WTC11 (cell line): ENCODE results near the gene CSRP3. TPM values are rescaled to one million over a fixed set of nuclear protein-coding genes. Genes with fewer than 3 reads are reported as not detected.

Experiments
- ATAC-seq: fragments of 200-7000 bp; cut with Tn5 transposase; 2 replicates; pipeline ENCODE4 v1.10.0; 2021; ENCODE audit warnings: mild to moderate bottlenecking, moderate library complexity
- CTCF ChIA-PET: fragments of 300-600 bp; sonication (Branson Sonifier 250); formaldehyde crosslinking; loops from one replicate; lab custom pipeline; 2021; ENCODE audit warnings: antibody characterized with exemption; lab: Charles Lee
- POLR2A ChIA-PET: fragments of 350-600 bp; sonication (Branson Sonifier 250); formaldehyde crosslinking; loops from one replicate; lab custom pipeline; 2021; ENCODE audit warnings: antibody characterized with exemption; lab: Charles Lee
- DNase-seq: peaks from one replicate; pipeline ENCODE4 v3.0.0; 2021; ENCODE audit warnings: low spot score
- H3K27ac Mint-ChIP-seq: 2 replicates; pipeline ENCODE4 v1.8.0; 2021; ENCODE audit warnings: mixed read lengths
- H3K27me3 Mint-ChIP-seq: 2 replicates; pipeline ENCODE4 v1.8.0; 2021; ENCODE audit warnings: low read depth, mild to moderate bottlenecking, moderate library complexity, mixed read lengths
- H3K36me3 Mint-ChIP-seq: 2 replicates; pipeline ENCODE4 v1.8.0; 2021; ENCODE audit warnings: mixed read lengths
- H3K4me1 Mint-ChIP-seq: 2 replicates; pipeline ENCODE4 v1.8.0; 2022; ENCODE audit warnings: mixed read lengths
- H3K4me3 Mint-ChIP-seq: 2 replicates; pipeline ENCODE4 v1.8.0; 2021; ENCODE audit warnings: mild to moderate bottlenecking, moderate library complexity, mixed read lengths
- H3K9me3 Mint-ChIP-seq: 2 replicates; pipeline ENCODE4 v1.8.0; 2021; ENCODE audit warnings: mixed read lengths
- ATF6 ChIP-seq: sonication (generic); formaldehyde crosslinking; IDR thresholded peaks from 2 replicates; pipeline ENCODE4 v1.8.1; 2023; ENCODE audit warnings: mild to moderate bottlenecking, missing genetic modification reagents
- CREM ChIP-seq: sonication (generic); formaldehyde crosslinking; IDR thresholded peaks from 2 replicates; pipeline ENCODE4 v1.8.1; 2022; ENCODE audit warnings: mild to moderate bottlenecking, missing genetic modification reagents, moderate library complexity
- E2F1 ChIP-seq: sonication (generic); formaldehyde crosslinking; IDR thresholded peaks from 2 replicates; pipeline ENCODE4 v1.8.0; 2022; ENCODE audit warnings: mild to moderate bottlenecking, missing genetic modification reagents
- GTF2I ChIP-seq: fragments of 250-450 bp; sonication (Bioruptor Pico); conservative IDR thresholded peaks from 2 replicates; pipeline ENCODE4 v1.4.0; 2021; ENCODE audit warnings: mild to moderate bottlenecking
- IRF1 ChIP-seq: sonication (generic); formaldehyde crosslinking; IDR thresholded peaks from 2 replicates; pipeline ENCODE4 v1.8.0; 2023; ENCODE audit warnings: missing genetic modification reagents
- JUN ChIP-seq: sonication (generic); formaldehyde crosslinking; IDR thresholded peaks from 2 replicates; pipeline ENCODE4 v1.8.0; 2023; ENCODE audit warnings: mild to moderate bottlenecking, missing genetic modification reagents
- MAX ChIP-seq: sonication (generic); formaldehyde crosslinking; IDR thresholded peaks from 2 replicates; pipeline ENCODE4 v1.8.0; 2022; ENCODE audit warnings: mild to moderate bottlenecking, missing genetic modification reagents
- NFATC4 ChIP-seq: fragments of 250-450 bp; sonication (Bioruptor Pico); IDR thresholded peaks from 2 replicates; pipeline ENCODE4 v1.9.0; 2021; ENCODE audit warnings: mild to moderate bottlenecking
- NR1H2 ChIP-seq: sonication (generic); formaldehyde crosslinking; IDR thresholded peaks from 2 replicates; pipeline ENCODE4 v1.9.0; 2021; ENCODE audit warnings: mild to moderate bottlenecking, moderate library complexity, missing genetic modification reagents
- TCF7 ChIP-seq: sonication (generic); formaldehyde crosslinking; IDR thresholded peaks from 2 replicates; pipeline ENCODE4 v1.8.0; 2022; ENCODE audit warnings: mild to moderate bottlenecking, low read depth, missing genetic modification reagents, moderate library complexity
- ZBTB21 ChIP-seq: sonication (generic); formaldehyde crosslinking; IDR thresholded peaks from 2 replicates; pipeline ENCODE4 v1.8.1; 2023; ENCODE audit warnings: mild to moderate bottlenecking, missing genetic modification reagents, borderline replicate concordance
- ZNF219 ChIP-seq: sonication (generic); formaldehyde crosslinking; IDR thresholded peaks from 2 replicates; pipeline ENCODE4 v1.8.0; 2023; ENCODE audit warnings: missing genetic modification reagents, mild to moderate bottlenecking, borderline replicate concordance
- ZNF281 ChIP-seq: sonication (generic); formaldehyde crosslinking; IDR thresholded peaks from 2 replicates; pipeline ENCODE4 v1.8.0; 2023; ENCODE audit warnings: mild to moderate bottlenecking, missing genetic modification reagents
- ZNF532 ChIP-seq: fragments of 250-450 bp; sonication (Bioruptor Pico); IDR thresholded peaks from 2 replicates; pipeline ENCODE4 v1.9.0; 2021; ENCODE audit warnings: mild to moderate bottlenecking, borderline replicate concordance
- total RNA-seq: library from RNA; stranded (reverse); gene quantifications from 3 replicates; pipeline ENCODE4 v1.2.3, GENCODE V29; 2021

The CSRP3 gene
- total RNA-seq, 1 experiment from 2014 or later = not detected

GRCh38 chr11:19226378-19227195, 24.8 kb upstream of the CSRP3 start:
- Mint-ChIP-seq H3K4me3 (no peak overlapping the region), H3K27ac (no peak overlapping the region), H3K27me3 (no peaks in the 10 kb centered on the region), H3K9me3 (peaks cover 11% of the 10 kb centered on the region), H3K36me3 (peaks cover 49% of the 10 kb centered on the region), H3K4me1 (no peaks in the 10 kb centered on the region)
- TF ChIP-seq ZBTB21 (CRISPR knock-in tag) = no peak
- TF ChIP-seq JUN (CRISPR knock-in tag) = no peak
- ChIA-PET POLR2A (interaction anchor here (0.6 kb wide), 1 partner anchor 612 kb away, joined by 3 read pairs; no protein-coding TSS in a partner anchor), CTCF (no interaction called here)
- ATAC-seq (no peak), DNase-seq (no peak)

- TF ChIP-seq NFATC4 (CRISPR knock-in tag) = no peak
- TF ChIP-seq IRF1 (CRISPR knock-in tag) = no peak
- TF ChIP-seq MAX (CRISPR knock-in tag) = no peak
- CTCF ChIA-PET = no interaction called here
- POLR2A ChIA-PET = no interaction called here
- H3K27me3 Mint-ChIP-seq = no peaks in the 10 kb centered on the region
- ATAC-seq = no peak
- peaks cover 7% of the 10 kb centered on the region for H3K4me1 Mint-ChIP-seq
- no peak overlapping the region for H3K27ac Mint-ChIP-seq
- H3K36me3 Mint-ChIP-seq = peaks cover 46% of the 10 kb centered on the region
- H3K4me3 Mint-ChIP-seq = no peak overlapping the region
- peaks cover 11% of the 10 kb centered on the region for H3K9me3 Mint-ChIP-seq
- DNase-seq = no peak
These were observed 23.8 kb upstream of the CSRP3 start for GRCh38 chr11:19225581-19225980.

GRCh38 chr11:19225123-19225522, 23.3 kb upstream of the CSRP3 start:
- H3K27ac Mint-ChIP-seq = no peak overlapping the region
- ATAC-seq (no peak), DNase-seq (no peak)
- no peaks in the 10 kb centered on the region for H3K27me3 Mint-ChIP-seq
- H3K36me3 Mint-ChIP-seq = peaks cover 42% of the 10 kb centered on the region
- no peak for TF ChIP-seq E2F1 (CRISPR knock-in tag)
- TF ChIP-seq TCF7 (CRISPR knock-in tag) = no peak
- TF ChIP-seq ZNF281 (CRISPR knock-in tag) = no peak
- TF ChIP-seq ZNF532 (CRISPR knock-in tag) = no peak
- TF ChIP-seq ZNF219 (CRISPR knock-in tag) = no peak
- no peak for TF ChIP-seq GTF2I (CRISPR knock-in tag)
- TF ChIP-seq CREM (CRISPR knock-in tag) = no peak
- no peak for TF ChIP-seq NR1H2
- TF ChIP-seq ATF6 (CRISPR knock-in tag) = no peak
- H3K4me1 Mint-ChIP-seq = peaks cover 7% of the 10 kb centered on the region
- ChIA-PET POLR2A (no interaction called here), CTCF (no interaction called here)
- H3K9me3 Mint-ChIP-seq = peaks cover 11% of the 10 kb centered on the region
- H3K4me3 Mint-ChIP-seq = no peak overlapping the region
